ENCODE measurements around the gene FAM114A1. TPM values are rescaled to one million over a fixed set of nuclear protein-coding genes. Genes with fewer than 3 reads are reported as not detected.
"Not testable (repeated sequence)": the region's sequence is repeated elsewhere in the genome, so short reads cannot be mapped to it uniquely, and the experiment has no call there.

The FAM114A1 gene
- total RNA-seq, 2 experiments from 2014 or later = 0.31 to 0.45 TPM

DNA sequence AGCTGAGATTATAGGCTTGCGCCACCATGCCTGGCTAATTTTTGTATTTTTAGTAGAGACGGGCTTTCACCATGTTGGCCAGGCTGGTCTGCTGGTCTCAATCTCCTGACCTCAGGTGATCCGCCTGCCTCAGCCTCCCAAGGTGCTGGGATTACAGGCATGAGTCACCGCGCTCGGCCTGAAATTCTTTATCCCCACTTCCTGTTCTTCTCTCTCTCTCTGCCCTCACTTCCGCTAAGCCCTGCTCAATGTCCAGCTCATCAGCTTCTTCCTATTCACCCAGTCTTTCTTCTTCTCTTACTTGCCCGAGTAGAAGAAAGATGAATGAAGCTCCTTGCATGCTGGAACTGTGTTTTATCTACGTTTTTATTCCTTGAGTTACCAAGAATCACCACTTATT is 120.7 kb downstream of the FAM114A1 start:
- H3K27me3 Mint-ChIP-seq, H3K27ac Mint-ChIP-seq, POLR2A ChIA-PET, H3K4me3 Mint-ChIP-seq, H3K9me3 Mint-ChIP-seq, DNase-seq: not testable (repeated sequence)
- Mint-ChIP-seq H3K4me1 (peaks cover 50% of the 10 kb centered on the region), H3K36me3 (ENCODE audit: low read depth) (peaks cover 55% of the 10 kb centered on the region)
- CTCF ChIA-PET = interaction anchor here (1.0 to 1.4 kb wide), 3 partner anchors 40 to 84 kb away, joined by 3 to 6 read pairs (median 3); no protein-coding TSS in a partner anchor

DNA sequence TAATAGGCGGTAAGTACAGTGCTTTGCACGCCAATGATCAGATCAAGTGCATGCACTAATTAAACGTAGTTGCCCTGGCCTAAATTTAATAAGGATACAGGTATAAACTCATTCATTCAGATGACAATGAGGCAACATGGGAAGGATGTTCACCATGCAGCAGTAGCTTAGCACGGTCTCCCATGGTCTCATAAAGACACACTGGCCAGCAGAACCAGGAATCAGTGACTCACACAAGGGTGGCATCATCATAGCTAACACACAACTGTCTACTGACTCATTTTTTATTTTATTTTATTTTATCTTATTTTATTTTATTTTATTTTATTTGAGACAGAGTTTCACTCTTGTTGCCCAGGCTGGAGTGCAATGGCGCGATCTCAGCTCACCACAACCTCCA is 121.9 kb downstream of the FAM114A1 start:
- Mint-ChIP-seq H3K4me3 (no peak overlapping the region), H3K27me3 (no peaks in the 10 kb centered on the region), H3K36me3 (ENCODE audit: low read depth) (peaks cover 55% of the 10 kb centered on the region), H3K4me1 (peaks cover 43% of the 10 kb centered on the region), H3K9me3 (no peaks in the 10 kb centered on the region), H3K27ac (no peak overlapping the region)
- POLR2A ChIA-PET = no interaction called here
- DNase-seq = no peak
- CTCF ChIA-PET = interaction anchor here (0.9 to 1.2 kb wide), 2 partner anchors 9 to 47 kb away, joined by 3 read pairs; no protein-coding TSS in a partner anchor

DNA sequence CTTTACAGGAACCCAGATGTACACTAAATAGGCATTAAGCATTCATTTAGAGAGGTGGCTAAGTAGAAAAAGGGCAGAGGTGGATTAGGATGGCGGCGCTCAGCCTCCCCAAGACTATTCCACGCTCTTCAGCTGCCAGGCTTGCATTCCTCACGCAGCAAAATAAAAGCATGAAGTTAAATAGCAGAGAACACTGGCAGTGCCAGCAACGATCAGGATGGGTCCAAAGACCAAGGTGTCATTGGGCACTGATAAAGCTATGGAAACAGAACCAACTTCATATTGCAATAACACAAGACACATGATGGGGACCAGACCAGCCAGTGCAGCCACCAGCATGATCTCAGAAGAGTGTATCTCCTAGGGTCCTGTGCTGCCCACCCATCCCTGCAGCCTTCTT is 122.6 kb downstream of the FAM114A1 start:
- ChIA-PET POLR2A (no interaction called here), CTCF (interaction anchor here (0.5 to 0.9 kb wide), 2 partner anchors 10 to 1666 kb away, joined by 3 read pairs; no protein-coding TSS in a partner anchor)
- Mint-ChIP-seq H3K36me3 (ENCODE audit: low read depth) (peaks cover 59% of the 10 kb centered on the region), H3K9me3 (no peaks in the 10 kb centered on the region), H3K27me3 (no peaks in the 10 kb centered on the region), H3K4me1 (peaks cover 38% of the 10 kb centered on the region), H3K27ac (no peak overlapping the region), H3K4me3 (no peak overlapping the region)
- no peak for DNase-seq

DNA sequence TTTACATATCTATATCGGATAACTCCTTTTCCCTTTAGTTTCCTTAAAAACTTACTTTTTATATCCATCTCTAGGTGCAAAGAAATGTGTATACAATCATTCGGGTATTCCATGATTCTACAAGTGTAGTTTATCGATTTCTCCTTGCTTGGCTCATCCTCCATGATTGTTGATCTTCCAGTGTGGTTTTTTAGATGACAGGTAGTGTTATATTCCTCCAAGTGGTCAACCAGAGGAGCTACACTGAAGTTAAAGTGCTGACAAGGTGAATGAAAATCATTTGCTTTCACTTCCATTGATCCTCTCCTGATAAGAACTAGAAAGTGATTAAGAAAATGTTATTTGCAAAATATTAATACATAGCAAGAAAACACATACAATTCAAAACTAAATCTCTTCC is 126.1 kb downstream of the FAM114A1 start:
- ChIA-PET POLR2A (no interaction called here), CTCF (interaction anchor here (1.1 to 1.5 kb wide), 3 partner anchors 10 to 141 kb away, joined by 3 to 4 read pairs (median 3); no protein-coding TSS in a partner anchor)
- H3K4me3 Mint-ChIP-seq = no peak overlapping the region
- peaks cover 2% of the 10 kb centered on the region for H3K9me3 Mint-ChIP-seq
- H3K27me3 Mint-ChIP-seq = no peaks in the 10 kb centered on the region
- H3K4me1 Mint-ChIP-seq = peaks cover 11% of the 10 kb centered on the region
- H3K36me3 Mint-ChIP-seq (ENCODE audit: low read depth) = peaks cover 52% of the 10 kb centered on the region
- DNase-seq = no peak
- no peak overlapping the region for H3K27ac Mint-ChIP-seq

DNA sequence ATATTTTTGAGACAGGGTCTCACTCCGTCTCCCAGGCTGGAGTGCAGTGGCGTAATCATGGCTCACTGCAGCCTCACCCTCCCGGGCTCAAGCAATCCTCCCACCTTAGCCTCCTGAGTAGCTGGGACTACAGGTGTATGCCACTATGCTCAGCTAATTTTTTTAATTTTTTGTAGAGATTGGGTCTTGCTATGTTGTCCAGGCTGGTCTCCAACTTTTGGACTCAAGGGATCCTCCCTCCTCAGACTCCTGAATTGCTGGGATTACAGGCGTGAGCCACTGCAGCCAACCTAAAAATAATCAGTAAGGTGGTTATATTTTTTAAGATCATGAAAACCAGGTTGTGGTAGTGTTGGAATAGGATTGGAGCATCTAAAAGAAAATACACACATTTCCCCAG is 126.5 kb downstream of the FAM114A1 start:
- H3K4me3 Mint-ChIP-seq = no peak overlapping the region
- no peaks in the 10 kb centered on the region for H3K27me3 Mint-ChIP-seq
- H3K27ac Mint-ChIP-seq = no peak overlapping the region
- ChIA-PET POLR2A (no interaction called here), CTCF (interaction anchor here (1.1 to 1.5 kb wide), 3 partner anchors 10 to 141 kb away, joined by 3 to 4 read pairs (median 3); no protein-coding TSS in a partner anchor)
- H3K9me3 Mint-ChIP-seq = peaks cover 2% of the 10 kb centered on the region
- DNase-seq = no peak
- H3K4me1 Mint-ChIP-seq = peaks cover 7% of the 10 kb centered on the region
- peaks cover 50% of the 10 kb centered on the region for H3K36me3 Mint-ChIP-seq (ENCODE audit: low read depth)

Small RNA genes within 50 kb of the gene (microRNA-seq; reads per million reads assigned to microRNA genes)
- 4.2 reads per million, percentile 23 among the genes with 10 or more reads in this experiment for gene MIR574 (ENCODE audit: borderline microRNAs expressed, borderline replicate concordance)

Other genes starting within 250 kb of the FAM114A1 start
- 10 to 100 TPM; 30.2 to 33.5 TPM for gene KLF3, start 203.6 kb upstream of the FAM114A1 start, total RNA-seq
- gene TLR10, start 84.8 kb upstream of the FAM114A1 start, total RNA-seq = under 1 TPM in 1 of 2 experiments, not detected in 1; 0.23 TPM
- gene TLR1, start 63.0 kb upstream of the FAM114A1 start, total RNA-seq = 10 to 100 TPM; 19.5 to 21.0 TPM
- gene TLR6, start 11.0 kb upstream of the FAM114A1 start, total RNA-seq = 1 to 10 TPM; 3.2 to 3.5 TPM
- gene TMEM156, start 164.6 kb downstream of the FAM114A1 start, total RNA-seq = 10 to 100 TPM; 19.5 to 19.6 TPM
- gene KLHL5, start 194.4 kb downstream of the FAM114A1 start, total RNA-seq = 10 to 100 TPM; 23.6 to 25.0 TPM

Measured in activated CD4-positive, alpha-beta T cell treated with anti-CD3 and anti-CD28 coated beads, Interleukin-2, amount 10 ng/mL, durations not matched to agents 7 days and 5 days (primary cell).